Inferior parietal cortex (tissue), 1 donor: ENCODE results near the gene ATG5.

Experiments
- DNase-seq: peaks from one replicate; pipeline ENCODE4 v3.0.0-alpha.2; 2016; ENCODE audit errors: extremely low spot score

ATG5 gene

DNA sequence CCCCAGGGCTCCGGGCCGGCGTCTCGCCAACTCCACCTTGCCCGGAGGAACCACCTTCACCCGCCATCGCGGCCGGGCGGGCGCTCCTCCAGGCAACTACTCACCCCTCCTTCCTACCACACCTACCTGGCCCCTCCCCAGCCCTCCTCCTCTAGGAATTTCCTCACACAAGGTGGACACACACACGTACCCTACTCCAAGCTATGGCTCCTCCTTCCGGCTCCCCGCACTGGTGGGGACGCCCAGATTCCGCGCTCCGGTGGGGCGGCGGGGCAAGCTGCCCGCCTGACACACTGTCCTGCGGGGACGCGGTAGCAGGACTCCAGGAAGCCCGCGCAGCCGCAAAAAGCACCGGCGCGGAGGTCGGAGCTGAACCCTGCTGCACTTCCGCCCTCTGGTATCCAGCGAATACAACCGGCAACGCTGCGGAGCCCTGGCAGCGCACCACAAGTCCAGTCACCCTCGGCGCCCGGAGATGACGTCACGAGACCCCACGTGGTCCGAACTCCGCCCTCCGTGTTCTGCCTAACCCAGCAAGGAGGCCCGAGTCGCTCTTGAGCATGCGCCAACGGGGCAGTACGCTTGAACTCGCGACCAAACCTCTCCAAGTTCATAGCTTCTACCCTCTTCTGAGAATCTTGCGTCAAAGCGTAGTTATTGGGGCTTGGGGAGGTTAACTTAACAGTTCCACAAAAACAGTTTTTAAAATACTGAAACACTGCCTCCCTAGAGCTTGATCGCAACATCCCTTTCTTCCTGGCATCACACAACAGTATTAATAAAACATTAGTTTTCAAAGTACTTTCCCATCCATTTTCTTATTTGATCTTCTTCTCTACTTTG is at the start of gene ATG5:
TSS of gene ATG5 (minus strand) at position 425 of the 843 bp plus-strand sequence. CDS start 9,552 bp downstream, outside the sequence.
- peak; percentile 99 for DNase-seq

- no peak for DNase-seq
These were observed 48.1 kb upstream of the ATG5 start for GRCh38 chr6:106373502-106374239.

DNA sequence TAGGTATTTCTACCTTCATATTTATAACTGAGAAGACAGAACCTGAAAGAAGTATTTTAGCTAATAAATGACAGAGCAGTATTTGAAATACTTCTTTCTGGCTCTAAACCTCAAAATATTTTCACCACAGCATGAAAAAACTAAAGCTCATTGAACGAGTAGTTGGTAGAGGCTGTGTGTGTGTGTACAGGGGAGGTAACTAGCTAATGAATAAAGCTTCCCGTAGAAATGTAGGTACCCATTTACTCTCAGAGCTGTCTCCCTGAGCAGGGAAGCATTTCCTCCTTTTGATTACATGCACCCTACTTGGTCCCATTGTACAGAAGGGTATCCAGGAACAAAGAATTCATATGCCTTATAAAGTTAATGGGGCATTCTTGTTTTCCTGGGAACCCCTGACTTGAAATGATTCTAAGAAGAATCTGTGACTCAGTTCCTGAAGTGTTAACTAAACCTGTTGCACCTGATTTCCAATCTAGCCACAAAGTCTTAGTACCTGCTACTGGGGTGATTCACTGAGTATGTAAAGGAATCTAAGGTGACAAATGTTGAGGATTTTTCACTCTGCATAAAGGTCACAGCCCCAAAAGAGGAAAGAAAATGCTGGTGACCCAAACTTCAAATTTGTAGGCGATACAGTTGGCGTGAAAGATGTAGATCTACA is 47.4 kb upstream of the ATG5 start:
- DNase-seq: no peak

- no peak for DNase-seq
These were observed 45.1 kb upstream of the ATG5 start for GRCh38 chr6:106370639-106371038.

DNA sequence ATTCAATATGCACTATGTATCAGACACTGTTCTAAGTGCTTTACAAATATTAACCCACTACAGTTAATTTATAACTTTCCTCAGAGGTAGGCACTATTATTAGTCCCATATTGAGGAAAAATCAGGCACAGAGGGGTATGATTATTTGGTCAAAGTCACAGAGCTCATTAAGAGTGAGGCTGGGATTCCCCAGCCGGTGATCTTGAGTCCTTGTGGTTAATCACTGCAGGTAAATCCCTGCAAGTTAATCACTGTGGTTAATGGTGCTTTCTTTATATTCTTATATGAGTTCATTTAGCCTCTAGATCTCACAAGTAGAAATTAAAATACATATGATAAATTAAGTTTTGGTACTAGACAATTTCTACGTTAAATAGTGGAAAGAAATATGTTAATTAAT is 44.2 kb upstream of the ATG5 start:
- no peak for DNase-seq

DNA sequence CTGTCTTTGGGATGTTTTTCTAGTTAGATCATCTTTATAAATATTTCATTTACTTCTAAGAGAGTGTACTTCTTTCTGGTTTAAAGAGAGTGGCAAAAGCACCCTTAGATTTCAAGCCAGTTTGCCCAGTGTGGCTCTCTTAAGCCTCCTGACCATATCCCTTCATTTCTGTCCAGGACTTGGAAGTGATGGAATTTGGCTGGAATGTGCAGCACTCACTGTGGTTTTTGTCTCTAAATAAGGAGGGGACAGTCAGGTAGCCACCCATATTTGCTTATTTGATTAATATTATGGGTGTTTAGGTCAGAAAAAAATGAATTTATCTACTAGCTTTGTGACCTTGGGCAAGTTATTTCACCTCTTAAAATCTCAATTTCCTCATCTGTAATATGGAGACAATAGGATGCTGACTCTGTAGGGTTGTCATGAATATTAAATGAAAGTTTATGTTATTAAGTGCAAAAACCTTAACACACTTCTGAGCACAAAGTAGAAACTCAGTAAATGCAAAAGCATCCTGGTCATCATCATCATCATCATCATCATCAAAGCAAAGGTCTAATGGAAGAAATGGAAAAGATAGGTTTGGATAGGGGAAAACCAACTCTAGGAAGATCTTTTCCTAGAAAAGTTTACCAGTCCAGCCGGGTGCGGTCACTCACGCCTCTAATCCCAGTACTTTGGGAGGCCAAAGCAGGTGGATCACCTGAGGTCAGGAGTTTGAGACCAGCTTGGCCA is 38.0 kb upstream of the ATG5 start:
- DNase-seq: no peak

DNA sequence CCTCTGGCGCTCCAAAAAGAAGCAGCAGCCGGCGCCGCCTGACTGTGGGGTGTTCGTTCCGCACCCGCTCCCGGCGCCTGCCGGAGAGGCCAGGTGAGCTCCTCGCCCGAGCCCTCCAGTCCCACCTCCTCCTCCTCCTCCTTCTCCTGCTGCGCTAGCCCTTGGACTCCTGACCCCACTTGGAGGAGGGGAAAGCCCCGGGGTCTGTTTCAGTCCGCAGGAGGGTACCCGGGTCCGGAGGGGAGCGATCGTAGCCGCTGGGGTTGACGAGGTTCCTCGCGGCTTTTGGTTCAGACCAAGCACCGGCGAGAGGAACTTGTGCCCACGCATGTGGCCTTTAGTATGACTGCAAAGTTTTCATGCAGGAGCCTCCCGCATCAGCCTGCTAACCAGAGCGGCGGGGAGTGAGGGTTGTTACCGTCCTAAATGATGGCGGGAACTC is 35.5 kb upstream of the ATG5 start:
- DNase-seq: no peak

DNA sequence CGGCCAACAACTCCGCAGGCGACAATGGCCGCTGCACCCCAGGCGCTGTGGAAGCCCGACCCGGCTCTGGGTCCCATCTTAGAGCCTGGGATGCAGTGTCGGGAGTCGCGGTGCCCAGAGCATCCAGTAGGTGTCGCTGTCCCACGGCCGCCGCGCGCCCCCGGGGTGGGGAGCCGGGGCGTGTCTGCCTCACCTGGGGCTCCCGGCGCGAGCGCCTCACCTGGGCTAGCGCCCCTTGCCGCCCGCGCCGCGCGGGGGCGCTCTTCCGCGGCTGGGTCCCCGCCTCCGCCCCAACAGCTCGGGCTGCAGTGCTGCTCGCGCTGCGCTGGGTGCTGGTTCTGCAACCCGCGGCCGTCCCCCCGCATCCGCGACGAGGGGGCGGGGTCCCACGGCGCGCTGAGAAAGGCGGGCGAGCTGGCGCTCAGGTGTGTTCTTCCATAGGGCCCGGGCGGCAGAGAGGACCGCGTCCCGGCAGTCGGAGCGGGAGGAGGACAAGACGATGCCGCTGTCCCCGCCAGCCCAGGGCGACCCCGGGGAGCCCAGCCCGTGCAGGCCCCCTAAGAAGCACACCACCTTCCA is 34.9 kb upstream of the ATG5 start, which contains the start of gene CRYBG1:
TSS of gene CRYBG1 (plus strand) at position 308 of the 579 bp plus-strand sequence. CDS start at position 500, 192 bp downstream.
- no peak for DNase-seq

GRCh38 chr6:106359959-106360409 is 34.4 kb upstream of the ATG5 start:
- DNase-seq: no peak

GRCh38 chr6:106356378-106356777 is 30.8 kb upstream of the ATG5 start:
- DNase-seq: no peak

DNA sequence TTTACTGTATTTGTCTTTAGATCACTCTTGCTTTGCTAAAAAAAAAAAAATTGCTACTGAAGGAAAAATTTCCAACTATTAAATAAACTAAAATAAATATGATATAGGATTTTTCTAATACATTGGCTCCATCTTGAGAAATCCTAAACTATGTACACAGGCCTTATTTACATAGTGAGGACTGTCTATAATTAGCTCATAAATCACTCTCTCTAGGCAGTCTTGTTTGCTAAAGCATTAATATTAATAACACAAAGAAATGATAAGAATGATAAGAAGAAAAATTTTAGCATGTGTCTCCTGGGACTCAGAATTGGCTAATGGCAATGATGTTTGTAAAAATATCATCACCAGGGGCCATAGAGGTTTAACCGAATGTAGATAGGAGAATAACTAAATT is 21.7 kb upstream of the ATG5 start:
- DNase-seq: no peak

DNA sequence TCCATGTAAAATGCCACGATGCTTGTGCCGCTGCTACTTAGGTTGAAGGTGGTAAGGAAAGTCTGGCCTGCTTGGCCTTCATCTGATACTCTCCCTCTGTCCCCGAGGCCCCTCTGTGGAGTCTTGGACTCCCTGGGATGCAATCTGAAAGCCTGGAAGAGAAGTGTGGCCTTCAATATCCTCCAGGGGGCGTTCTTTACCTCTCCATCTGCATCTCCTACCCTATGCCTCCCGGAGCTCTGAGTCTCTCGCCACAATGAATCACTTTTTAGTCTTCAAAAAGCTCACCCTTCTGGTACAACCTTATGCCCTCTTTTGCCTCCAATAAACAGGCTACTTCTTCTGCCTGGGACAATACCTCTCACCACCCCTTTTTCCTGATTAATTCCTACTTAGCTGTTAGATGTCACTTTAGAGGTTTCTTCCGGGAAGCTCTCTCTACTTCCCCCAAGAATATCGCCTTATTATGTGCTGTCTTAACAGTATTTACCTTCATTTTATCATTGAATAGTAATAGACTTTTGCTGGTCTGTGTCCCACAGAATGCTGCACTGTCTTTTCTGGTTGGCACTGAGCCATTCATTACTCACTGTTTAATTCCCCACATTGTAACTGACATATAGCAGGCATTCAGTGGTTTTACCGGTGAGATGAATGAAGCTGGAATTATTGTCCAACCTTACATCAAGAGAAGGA is 13.9 kb upstream of the ATG5 start:
- peak; percentile 80 for DNase-seq

DNA sequence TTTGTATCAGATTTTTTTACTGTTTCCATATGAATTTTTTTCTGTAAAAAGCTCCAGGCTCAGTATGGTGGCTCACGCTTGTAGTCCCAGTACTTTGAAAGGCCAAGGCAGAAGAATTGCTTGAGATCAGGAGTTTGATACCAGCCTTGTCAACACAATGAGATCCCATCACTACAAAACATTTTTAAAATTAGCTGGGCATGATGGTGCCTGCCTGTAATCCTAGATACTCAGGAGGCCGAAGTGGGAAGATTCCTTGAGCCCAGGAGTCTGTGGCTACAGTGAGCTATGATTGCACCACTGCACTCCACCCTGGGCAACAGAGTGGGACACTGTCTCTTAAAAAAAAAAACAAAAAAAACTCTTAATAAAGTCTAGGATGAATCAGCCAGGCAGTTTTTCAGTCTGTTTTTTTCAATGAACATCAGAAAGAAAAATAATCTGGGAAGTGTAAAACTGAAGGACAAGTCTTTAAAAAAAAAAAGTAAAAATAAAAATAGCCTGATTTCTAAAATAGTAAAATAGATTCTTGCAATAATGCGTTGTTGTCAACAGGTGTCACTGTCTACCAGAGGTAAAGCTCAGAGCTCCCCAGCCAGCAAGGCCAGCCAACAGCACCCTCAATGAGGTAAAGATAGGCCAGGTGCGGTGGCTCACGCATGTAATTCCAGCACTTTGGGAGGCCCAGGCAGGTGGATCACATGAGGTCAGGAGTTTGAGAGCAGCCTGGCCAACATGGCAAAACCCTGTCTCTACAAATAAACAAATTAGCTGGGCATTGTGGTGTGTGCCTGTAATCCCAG is 9.3 kb upstream of the ATG5 start:
- DNase-seq: no peak

- DNase-seq: peak; percentile 6
These were observed 729 bp downstream of the ATG5 start for GRCh38 chr6:106324726-106325335.

GRCh38 chr6:106321940-106322339 is 3.6 kb downstream of the ATG5 start:
- no peak for DNase-seq

GRCh38 chr6:106318851-106319250 is 6.7 kb downstream of the ATG5 start:
- no peak for DNase-seq

DNA sequence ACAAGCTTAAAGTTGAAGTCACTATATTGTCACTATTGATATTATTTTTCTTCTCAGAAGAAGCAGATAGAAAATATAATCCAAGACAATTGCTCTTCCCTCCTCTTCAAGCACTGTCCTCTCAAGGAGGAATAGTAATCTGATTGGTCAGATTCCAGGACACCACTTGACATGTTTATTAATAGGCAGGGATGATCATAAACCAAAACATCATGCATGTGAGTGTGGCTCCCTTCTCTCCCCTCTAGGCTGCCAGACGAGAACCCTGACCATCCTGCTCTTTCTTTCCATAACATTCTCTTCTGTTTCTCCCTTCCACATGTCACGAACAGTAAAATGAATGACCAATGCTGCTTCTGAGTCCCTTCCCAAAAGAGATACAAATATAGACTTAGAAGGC is 7.5 kb downstream of the ATG5 start:
- no peak for DNase-seq

GRCh38 chr6:106316375-106316766 is 9.2 kb downstream of the ATG5 start:
- no peak for DNase-seq

GRCh38 chr6:106315765-106316374 is 9.7 kb downstream of the ATG5 start:
- no peak for DNase-seq
